ENCODE data around the gene CDK5RAP2.
"Not testable (repeated sequence)": the region's sequence is repeated elsewhere in the genome, so short reads cannot be mapped to it uniquely, and the experiment has no call there.

CDK5RAP2 gene

DNA sequence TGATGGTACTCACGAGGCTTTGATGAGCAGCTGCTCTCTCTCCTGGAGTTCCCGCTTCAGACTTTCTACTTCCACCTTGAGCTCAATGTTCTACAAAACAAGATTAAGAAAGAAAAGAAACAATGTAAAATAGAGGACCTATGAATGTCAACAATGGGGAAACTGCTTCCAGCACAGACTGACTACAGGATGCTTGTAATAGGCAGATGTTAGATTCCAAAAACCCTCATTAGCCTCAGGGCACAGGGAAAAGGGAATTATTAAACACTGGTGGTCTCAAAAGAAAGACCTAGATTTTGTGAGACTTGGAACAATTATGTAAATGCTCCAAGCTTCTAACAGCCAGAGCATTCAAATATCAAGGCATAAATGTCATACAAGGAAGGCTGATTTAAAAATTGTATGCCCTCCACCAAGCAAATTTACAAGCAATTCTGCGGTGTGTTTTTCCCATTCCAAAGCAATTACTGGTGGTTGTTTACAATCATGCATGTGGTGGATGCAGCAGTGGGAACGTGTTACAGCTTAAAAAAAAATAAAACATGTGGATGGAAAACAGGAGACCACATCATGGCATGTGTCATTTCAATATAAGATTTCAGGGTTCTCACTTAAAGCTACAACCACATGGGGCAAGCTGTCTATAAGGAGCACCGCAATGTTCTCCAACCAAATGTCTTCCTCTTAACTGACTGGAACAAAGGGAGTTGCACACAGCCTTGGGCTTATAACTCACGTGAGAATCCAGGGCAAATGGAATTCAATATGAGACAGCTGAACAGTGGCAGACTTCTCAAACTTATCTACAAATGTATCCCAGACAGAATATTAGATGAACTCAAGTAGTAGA, 34.0 kb downstream of the CDK5RAP2 start:
- no peak for DNase-seq (ENCODE audit: low read depth in 2 of 2, low spot score in 1 of 2)

DNA sequence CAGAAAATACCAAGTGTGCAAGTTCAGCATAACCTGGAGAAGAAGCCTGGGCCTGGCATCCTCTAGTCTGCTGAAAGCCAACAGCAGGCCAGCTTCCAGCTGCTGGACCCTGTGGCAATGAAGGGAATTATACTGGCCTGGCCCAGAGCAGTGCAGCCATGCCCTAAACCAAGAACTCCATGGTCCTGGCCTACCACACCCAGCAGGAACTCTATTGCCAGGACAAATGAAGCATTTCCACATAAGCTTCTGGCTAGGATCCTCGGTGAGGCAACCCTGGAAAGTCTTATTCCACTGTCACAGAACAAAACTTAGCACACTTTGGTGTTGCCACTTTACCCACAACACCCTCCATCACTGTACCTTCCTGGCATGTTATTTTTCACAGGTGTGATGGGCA, 35.5 kb downstream of the CDK5RAP2 start:
- no peak for DNase-seq (ENCODE audit: low read depth in 2 of 2, low spot score in 1 of 2)

GRCh38 chr9:120542701-120543490, 37.1 kb downstream of the CDK5RAP2 start:
- no peak for DNase-seq (ENCODE audit: low read depth in 2 of 2, low spot score in 1 of 2)

GRCh38 chr9:120541921-120542320, 38.0 kb downstream of the CDK5RAP2 start:
- no peak for DNase-seq (ENCODE audit: low read depth in 2 of 2, low spot score in 1 of 2)

- DNase-seq (ENCODE audit: low read depth in 2 of 2, low spot score in 1 of 2) = no peak
Observed at GRCh38 chr9:120539951-120540350, 40.0 kb downstream of the CDK5RAP2 start.

- DNase-seq (ENCODE audit: low read depth in 2 of 2, low spot score in 1 of 2) = no peak
Observed at GRCh38 chr9:120538339-120538738, 41.6 kb downstream of the CDK5RAP2 start.

DNA sequence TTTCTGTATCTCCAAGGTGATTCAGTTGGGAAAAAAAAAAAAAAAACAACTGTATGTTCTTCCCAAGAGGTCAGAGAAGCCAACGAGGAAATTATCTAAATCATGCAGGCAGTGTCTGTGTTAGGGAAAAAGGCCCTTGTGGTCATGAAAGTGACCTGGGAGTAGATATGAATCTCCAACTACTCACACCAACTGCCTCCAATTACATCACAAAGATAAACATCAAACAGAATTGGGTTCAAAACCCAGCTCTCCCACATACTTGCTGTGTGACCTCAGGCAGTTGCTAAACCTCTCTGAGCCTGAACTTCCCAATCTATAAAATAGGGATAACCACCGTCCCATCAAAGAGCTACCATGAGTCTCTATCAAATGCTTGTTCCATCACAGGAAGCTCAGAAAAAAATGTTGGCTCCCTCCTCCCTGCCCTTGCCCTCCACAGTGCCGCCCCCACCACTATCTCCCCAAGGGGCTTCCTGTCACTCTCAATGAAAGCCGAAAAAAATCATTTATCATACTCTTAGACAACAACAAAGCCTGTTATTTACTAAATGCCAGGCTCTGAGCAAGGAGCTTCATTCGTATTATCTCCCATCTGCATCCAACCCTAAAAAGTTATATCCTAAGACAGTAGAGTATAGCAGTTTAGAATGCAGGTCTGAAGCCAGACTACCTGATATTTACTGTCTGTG, 42.9 kb downstream of the CDK5RAP2 start:
- no peak for DNase-seq (ENCODE audit: low read depth in 2 of 2, low spot score in 1 of 2)

- no peak for DNase-seq (ENCODE audit: low read depth in 2 of 2, low spot score in 1 of 2)
Observed at GRCh38 chr9:120536094-120536493, 43.9 kb downstream of the CDK5RAP2 start.

DNA sequence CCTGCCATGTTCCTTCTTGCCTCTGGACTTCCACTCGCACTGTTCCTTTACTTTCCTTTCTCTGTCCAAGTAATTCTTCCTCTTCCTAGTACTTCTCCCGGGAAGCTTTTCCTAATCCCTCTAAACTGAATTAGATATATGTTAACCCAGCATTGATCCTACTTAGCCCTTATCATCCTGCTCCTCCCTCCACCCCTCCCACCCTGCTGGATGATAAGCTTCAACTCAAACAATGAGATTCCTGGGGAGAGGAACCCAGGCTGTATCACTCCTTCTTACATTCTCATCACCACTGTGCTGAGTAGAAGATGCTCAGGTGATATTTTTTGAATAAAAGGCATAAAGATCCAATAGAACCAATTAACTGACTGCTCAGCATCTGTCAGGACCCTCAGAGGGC, 45.7 kb downstream of the CDK5RAP2 start:
- DNase-seq (ENCODE audit: low read depth in 2 of 2, low spot score in 1 of 2) = no peak

DNA sequence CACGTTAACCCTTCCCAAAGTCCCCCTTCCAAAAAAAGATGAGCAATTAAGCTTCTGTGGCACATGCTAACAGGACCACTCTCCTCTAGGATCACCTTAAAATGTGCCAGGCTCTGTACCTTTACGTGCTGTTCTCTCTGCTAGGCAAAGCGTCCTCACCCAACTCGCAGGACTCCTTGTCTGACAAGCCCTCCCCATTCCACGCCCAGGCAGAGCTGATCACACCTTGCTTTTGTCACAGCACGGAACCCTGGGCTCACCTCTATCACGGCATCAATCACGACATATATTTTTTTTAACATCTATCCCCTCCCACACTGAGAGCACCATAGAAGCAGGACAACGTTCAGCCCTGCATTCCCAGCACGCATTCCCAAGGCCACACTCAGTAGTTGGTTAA, 47.1 kb downstream of the CDK5RAP2 start:
- DNase-seq (ENCODE audit: low read depth in 2 of 2, low spot score in 1 of 2) = no peak

DNA sequence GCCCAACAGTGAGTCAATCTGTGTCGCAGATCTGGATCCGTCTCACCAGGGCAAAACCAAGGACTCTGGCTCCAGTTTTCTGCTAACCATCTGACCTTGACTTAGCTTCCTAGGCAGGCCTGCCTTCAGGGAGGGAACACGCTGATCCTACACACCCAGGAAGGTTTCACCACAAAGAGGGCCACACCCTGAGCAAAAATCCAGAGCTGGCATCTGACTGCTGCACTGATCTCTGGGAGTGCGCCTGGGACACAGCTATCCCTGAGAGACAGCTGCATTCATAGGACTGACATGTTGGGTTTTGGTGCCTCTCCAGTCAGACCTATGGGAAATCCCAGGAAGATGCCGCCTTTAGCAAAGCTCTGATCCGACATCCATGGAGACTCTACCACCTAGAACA, 47.5 kb downstream of the CDK5RAP2 start:
- DNase-seq (ENCODE audit: low read depth in 2 of 2, low spot score in 1 of 2) = no peak

GRCh38 chr9:120531683-120532300, 48.2 kb downstream of the CDK5RAP2 start:
- no peak for DNase-seq (ENCODE audit: low read depth in 2 of 2, low spot score in 1 of 2)

DNA sequence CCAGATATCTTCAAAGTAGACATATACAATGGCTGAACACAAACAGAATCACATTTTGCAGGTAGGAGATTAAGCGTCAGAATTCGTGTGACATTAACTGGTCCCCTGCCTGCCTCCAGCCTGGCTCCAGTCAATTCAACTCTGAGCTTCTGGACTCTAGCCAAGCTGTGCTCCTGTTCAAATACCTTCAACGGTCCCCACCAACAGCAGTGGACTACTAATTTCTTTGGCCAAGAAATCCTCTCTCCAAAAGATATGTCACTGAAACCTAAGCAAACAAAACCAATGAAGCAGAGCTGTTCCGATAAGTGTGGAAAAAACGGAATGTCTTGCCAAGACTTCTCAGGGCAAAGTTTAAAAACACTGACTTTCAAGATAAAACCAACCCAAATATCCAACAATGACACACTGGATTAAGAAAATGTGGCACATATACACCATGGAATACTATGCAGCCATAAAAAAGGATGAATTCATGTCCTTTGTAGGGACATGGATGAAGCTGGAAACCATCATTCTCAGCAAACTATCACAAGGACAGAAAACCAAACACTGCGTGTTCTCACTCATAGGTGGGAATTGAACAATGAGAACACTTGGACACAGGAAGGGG, 49.6 kb downstream of the CDK5RAP2 start:
- not testable (repeated sequence) for DNase-seq (ENCODE audit: low read depth in 2 of 2, low spot score in 1 of 2)

- DNase-seq (ENCODE audit: low read depth in 2 of 2, low spot score in 1 of 2) = no peak
Observed at GRCh38 chr9:120528829-120529228, 51.1 kb downstream of the CDK5RAP2 start.

DNA sequence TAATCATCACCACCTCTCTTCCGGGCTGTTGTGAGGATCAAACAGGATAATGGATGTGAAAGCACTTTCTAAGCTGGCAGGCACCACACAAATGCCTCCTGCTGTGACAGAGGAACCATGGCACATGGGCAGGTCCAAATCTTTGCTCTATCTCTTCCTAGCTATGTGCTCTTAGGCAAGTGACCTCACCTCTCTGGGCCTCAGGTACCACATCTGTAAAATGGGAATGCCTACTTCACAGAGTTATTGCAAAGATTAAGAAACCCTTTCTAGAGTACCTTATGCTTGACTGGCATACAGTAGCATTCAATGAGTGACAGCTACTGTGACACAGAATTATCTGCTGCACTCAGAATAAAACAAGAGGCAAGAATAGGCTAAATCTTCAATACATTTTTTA, 51.6 kb downstream of the CDK5RAP2 start:
- no peak for DNase-seq (ENCODE audit: low read depth in 2 of 2, low spot score in 1 of 2)

GRCh38 chr9:120526534-120526933, 53.4 kb downstream of the CDK5RAP2 start:
- no peak for DNase-seq (ENCODE audit: low read depth in 2 of 2, low spot score in 1 of 2)

DNA sequence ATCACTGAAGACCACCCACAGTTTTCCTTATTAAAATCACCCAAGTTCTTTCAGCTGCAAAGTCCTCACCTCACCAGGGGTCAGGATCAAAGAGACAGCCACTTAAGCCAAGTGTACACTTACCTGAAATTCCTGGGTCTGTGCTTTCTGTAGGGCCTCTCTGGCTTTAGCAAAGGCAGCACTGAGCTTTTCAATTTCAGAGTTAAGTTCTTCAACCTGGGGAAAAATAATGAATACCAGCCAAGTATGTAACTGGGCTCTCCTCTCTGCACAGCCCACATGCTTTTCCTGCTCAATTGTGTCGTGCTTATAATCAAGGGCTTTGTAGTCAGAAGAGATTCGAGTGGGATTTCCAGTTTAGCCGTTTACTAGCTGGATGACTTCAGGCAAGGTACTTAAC, 55.1 kb downstream of the CDK5RAP2 start:
- DNase-seq (ENCODE audit: low read depth in 2 of 2, low spot score in 1 of 2) = no peak

GRCh38 chr9:120524038-120524437, 55.9 kb downstream of the CDK5RAP2 start:
- DNase-seq (ENCODE audit: low read depth in 2 of 2, low spot score in 1 of 2) = no peak

DNA sequence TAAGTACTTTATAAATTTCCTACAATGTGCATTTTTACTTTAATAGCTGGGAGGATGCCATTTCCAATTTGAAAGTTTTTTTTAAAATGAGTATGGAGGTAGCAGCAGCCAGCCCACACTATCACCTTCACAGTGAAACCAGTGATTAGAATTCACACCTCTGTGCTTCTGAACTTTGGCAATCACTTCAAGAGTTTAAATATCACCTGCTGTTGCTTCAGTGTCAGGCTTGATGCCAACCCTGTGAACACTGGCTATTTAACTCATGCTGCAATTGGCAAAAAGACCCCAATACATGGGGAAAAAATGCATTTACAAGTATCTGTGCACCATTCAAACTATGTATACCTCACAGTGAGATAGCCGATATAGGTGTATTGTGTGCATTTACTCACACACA, 57.4 kb downstream of the CDK5RAP2 start:
- no peak for DNase-seq (ENCODE audit: low read depth in 2 of 2, low spot score in 1 of 2)

DNA sequence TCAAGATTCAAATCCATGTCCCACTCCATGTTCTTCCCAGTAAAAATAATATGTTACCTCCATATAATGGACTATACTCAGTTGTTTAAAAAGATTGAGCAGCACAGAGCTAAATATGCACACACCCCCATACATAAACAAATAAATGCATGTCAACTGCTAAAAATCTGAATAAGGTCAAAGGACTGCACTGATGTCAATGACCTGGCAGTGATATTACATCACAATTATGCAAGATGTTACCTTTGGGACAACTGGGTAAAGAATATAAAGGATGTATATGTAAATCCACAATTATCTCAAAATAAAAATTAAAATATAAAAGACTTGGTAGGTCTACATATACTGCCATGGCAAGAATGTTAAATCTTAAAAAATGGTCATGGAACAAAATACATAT, 57.9 kb downstream of the CDK5RAP2 start:
- DNase-seq (ENCODE audit: low read depth in 2 of 2, low spot score in 1 of 2) = no peak

- DNase-seq (ENCODE audit: low read depth in 2 of 2, low spot score in 1 of 2) = no peak
Observed at GRCh38 chr9:120521101-120521500, 58.9 kb downstream of the CDK5RAP2 start.
